ENCODE measurements around the gene MTPN. TPM values are rescaled to one million over a fixed set of nuclear protein-coding genes. Genes with fewer than 3 reads are reported as not detected.

Gene MTPN
- polyA plus RNA-seq, 4 donors: 56.7 to 88.8 (median 62.4) TPM

DNA sequence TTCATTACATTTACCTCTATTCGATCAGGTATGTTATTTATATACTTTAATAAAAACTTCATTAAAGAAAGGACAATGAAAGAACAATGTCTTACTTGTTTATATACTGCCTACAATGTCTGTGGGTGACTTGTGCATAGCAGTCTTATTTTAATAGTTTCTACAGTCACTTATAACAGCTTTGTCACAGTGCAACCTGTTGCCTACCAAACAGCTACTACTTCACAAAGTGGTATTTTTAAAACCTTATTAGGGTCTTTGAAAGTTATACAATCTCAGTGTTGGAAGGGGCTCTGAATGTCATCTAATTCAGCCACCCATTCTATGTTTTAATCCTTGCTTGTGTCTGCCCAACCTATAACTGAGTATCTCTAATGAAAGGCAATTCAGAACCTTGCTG is 19.0 kb downstream of the MTPN start:
- Histone ChIP-seq H3K4me1 (ENCODE audit: control insufficient read depth in 3 of 3, insufficient read depth in 2 of 3, low read depth in 1 of 3, low read length in 2 of 3) (peaks cover 0 to 2% (median 0%) of the 10 kb centered on the region in 3 donors), H3K27me3 (ENCODE audit: control insufficient read depth in 3 of 3, insufficient read depth in 3 of 3, low read length in 3 of 3) (no peaks in the 10 kb centered on the region), H3K27ac (ENCODE audit: low read depth in 1 of 3, low read length in 2 of 3) (no peak overlapping the region), H3K9me3 (ENCODE audit: control insufficient read depth in 2 of 2, insufficient read depth in 1 of 2, low read depth in 1 of 2, low read length in 1 of 2) (no peaks in the 10 kb centered on the region), H3K36me3 (ENCODE audit: control insufficient read depth in 3 of 3, insufficient read depth in 2 of 3, low read depth in 1 of 3, low read length in 3 of 3) (peaks cover 0 to 5% (median 0%) of the 10 kb centered on the region in 3 donors), H3K4me3 (ENCODE audit: low read depth in 1 of 3, low read length in 3 of 3) (no peak overlapping the region)
- 96 to 100% (median 97%) methylated on average over 1 of the region's 1 CpG for WGBS, 3 donors
- FAIRE-seq (no peak), DNase-seq (no peak)

DNA sequence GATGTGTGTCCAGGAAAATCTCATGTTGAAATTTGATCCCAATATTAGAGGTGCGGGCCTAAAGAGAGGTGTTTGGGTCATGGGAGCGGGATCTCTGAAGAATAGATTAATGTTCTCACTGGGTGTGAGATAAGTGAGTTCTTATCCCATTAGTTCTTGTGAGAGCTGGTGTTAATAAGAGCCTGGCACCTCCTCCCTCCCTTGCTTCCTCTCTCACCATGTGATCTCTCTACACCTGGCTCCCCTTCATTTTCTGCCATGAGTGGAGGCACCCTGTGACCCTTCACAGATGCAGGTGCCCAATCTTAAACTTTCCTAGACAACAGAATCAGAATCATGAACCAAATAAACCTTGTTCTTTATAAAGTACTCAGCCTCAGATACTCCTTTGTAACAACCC is 19.5 kb downstream of the MTPN start:
- Histone ChIP-seq H3K9me3 (ENCODE audit: control insufficient read depth in 2 of 2, insufficient read depth in 1 of 2, low read depth in 1 of 2, low read length in 1 of 2) (no peaks in the 10 kb centered on the region), H3K4me3 (ENCODE audit: low read depth in 1 of 3, low read length in 3 of 3) (no peak overlapping the region), H3K27me3 (ENCODE audit: control insufficient read depth in 3 of 3, insufficient read depth in 3 of 3, low read length in 3 of 3) (no peaks in the 10 kb centered on the region), H3K4me1 (ENCODE audit: control insufficient read depth in 3 of 3, insufficient read depth in 2 of 3, low read depth in 1 of 3, low read length in 2 of 3) (peaks cover 0 to 2% (median 0%) of the 10 kb centered on the region in 3 donors), H3K27ac (ENCODE audit: low read depth in 1 of 3, low read length in 2 of 3) (no peak overlapping the region), H3K36me3 (ENCODE audit: control insufficient read depth in 3 of 3, insufficient read depth in 2 of 3, low read depth in 1 of 3, low read length in 3 of 3) (peaks cover 0 to 5% (median 0%) of the 10 kb centered on the region in 3 donors)
- 98 to 100% (median 98%) methylated on average over 2 of the region's 2 CpGs for WGBS, 3 donors
- DNase-seq: no peak
- FAIRE-seq: no peak

DNA sequence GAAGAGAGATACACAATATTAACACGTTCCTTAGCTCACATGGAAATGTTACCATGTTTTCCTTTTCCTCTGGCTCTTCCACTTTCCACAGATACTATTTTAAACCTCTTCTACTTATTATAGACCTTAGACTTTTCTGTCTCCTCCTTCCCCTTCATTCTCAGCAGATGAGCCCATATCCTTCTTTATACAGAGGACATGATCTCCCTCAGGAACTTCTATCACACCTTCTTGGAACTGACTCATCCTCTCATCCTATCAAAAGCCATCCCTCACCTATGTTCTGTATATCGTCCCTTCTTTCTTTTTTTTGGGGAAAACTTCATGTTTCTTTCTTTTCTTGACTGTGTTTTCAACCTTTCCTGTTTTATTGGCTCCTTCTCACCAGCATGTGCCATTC is 20.8 kb downstream of the MTPN start:
- Histone ChIP-seq H3K4me3 (ENCODE audit: low read depth in 1 of 3, low read length in 3 of 3) (no peak overlapping the region), H3K27ac (ENCODE audit: low read depth in 1 of 3, low read length in 2 of 3) (no peak overlapping the region), H3K27me3 (ENCODE audit: control insufficient read depth in 3 of 3, insufficient read depth in 3 of 3, low read length in 3 of 3) (no peaks in the 10 kb centered on the region), H3K36me3 (ENCODE audit: control insufficient read depth in 3 of 3, insufficient read depth in 2 of 3, low read depth in 1 of 3, low read length in 3 of 3) (peaks cover 0 to 5% (median 0%) of the 10 kb centered on the region in 3 donors), H3K4me1 (ENCODE audit: control insufficient read depth in 3 of 3, insufficient read depth in 2 of 3, low read depth in 1 of 3, low read length in 2 of 3) (peaks cover 0 to under 1% (median 0%) of the 10 kb centered on the region in 3 donors), H3K9me3 (ENCODE audit: control insufficient read depth in 2 of 2, insufficient read depth in 1 of 2, low read depth in 1 of 2, low read length in 1 of 2) (no peaks in the 10 kb centered on the region)
- 94 to 100% (median 96%) methylated on average over 2 of the region's 2 CpGs for WGBS, 3 donors
- FAIRE-seq (no peak), DNase-seq (no peak)

DNA sequence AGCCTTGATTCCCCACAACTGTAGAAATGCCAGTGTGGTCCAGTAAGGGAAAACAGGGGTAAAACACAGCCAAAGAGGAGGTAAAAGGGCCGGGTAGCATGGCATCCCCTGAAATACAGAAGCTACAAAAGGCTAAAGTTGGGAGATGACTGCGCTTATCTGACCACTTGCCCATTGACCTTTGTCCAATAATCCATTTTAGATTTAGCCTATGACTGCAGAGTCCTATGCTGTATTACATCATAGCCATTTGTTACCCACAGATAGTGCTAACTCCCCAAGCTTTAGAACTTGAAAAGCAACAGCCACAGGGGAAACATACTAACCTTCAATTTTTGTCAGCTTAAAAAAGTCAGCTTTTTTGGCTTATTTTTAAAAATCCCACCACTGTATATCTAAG is 26.2 kb downstream of the MTPN start:
- H3K27ac ChIP-seq (ENCODE audit: low read depth in 1 of 3, low read length in 2 of 3): no peak overlapping the region
- H3K36me3 ChIP-seq (ENCODE audit: control insufficient read depth in 3 of 3, insufficient read depth in 2 of 3, low read depth in 1 of 3, low read length in 3 of 3): peaks cover 7 to 8% (median 7%) of the 10 kb centered on the region in 3 donors
- no peaks in the 10 kb centered on the region for H3K9me3 ChIP-seq (ENCODE audit: control insufficient read depth in 2 of 2, insufficient read depth in 1 of 2, low read depth in 1 of 2, low read length in 1 of 2)
- 79 to 86% (median 83%) methylated on average over 2 of the region's 2 CpGs for whole genome bisulfite sequencing, 3 donors
- FAIRE-seq: no peak
- no peak overlapping the region for H3K4me3 ChIP-seq (ENCODE audit: low read depth in 1 of 3, low read length in 3 of 3)
- DNase-seq: peak; percentile 26 to 50
- no peaks in the 10 kb centered on the region for H3K27me3 ChIP-seq (ENCODE audit: control insufficient read depth in 3 of 3, insufficient read depth in 3 of 3, low read length in 3 of 3)
- H3K4me1 ChIP-seq (ENCODE audit: control insufficient read depth in 3 of 3, insufficient read depth in 2 of 3, low read depth in 1 of 3, low read length in 2 of 3): no peaks in the 10 kb centered on the region

DNA sequence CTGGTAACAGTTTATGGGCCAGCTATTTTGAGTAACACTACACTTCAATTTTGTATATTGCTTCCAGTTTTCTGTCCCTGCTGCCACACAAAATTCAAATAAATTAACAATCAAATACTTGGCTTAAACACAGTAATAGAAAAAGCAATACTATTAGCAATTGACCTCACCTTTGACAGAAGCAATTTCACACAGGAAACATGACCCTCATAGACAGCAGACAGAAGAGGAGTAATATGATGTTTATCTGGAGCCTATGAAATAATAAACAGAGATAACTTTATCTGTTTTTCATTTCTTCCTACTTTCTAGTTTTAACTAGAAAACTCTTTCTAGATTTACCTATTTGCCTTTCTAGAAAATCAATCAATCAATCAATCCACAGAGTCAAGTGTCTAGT is 26.7 kb downstream of the MTPN start:
- DNase-seq: no peak
- no peak overlapping the region for H3K27ac ChIP-seq (ENCODE audit: low read depth in 1 of 3, low read length in 2 of 3)
- no peak for FAIRE-seq

DNA sequence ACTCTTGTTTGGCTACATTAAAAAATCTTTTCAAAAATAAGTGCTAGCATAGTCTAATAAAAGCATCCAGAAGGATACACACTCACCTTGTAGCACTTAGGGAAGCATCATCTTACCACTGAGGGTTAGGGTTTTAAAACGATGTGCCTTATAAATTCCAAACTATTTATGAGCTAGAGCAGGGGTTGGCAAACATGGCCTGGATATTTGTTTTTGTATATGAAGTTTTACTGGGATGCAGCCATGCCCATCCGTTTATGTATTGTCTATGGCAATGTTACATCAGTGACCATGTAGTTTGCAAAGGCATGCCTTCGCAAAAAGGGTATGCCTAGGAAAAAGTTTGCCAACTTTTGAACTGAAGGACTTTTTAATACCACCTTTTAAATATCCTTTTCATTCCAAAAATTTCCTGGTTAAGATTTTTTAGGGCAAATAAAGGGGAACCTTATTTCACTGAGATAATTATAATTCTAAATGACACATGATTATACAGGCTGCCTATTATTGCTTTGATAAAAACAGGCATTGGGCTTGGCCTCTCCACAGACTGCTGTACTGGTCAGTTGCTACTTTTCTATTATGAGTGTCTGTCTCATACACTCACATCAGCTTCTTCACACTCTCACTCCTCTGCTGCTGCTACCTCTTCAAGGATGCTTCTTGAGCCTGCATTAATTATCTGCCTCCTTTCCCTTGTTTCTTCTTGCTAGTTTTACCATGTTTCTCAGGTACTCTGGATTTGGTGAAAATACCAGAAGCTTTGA is 30.7 kb downstream of the MTPN start:
- 80 to 85% (median 85%) methylated on average over 3 of the region's 3 CpGs for WGBS, 3 donors
- no peak for DNase-seq
- Histone ChIP-seq H3K27me3 (ENCODE audit: control insufficient read depth in 3 of 3, insufficient read depth in 3 of 3, low read length in 3 of 3) (no peaks in the 10 kb centered on the region), H3K4me3 (ENCODE audit: low read depth in 1 of 3, low read length in 3 of 3) (no peak overlapping the region), H3K27ac (ENCODE audit: low read depth in 1 of 3, low read length in 2 of 3) (no peak overlapping the region), H3K9me3 (ENCODE audit: control insufficient read depth in 2 of 2, insufficient read depth in 1 of 2, low read depth in 1 of 2, low read length in 1 of 2) (no peaks in the 10 kb centered on the region), H3K36me3 (ENCODE audit: control insufficient read depth in 3 of 3, insufficient read depth in 2 of 3, low read depth in 1 of 3, low read length in 3 of 3) (peaks cover 5 to 8% (median 8%) of the 10 kb centered on the region in 3 donors), H3K4me1 (ENCODE audit: control insufficient read depth in 3 of 3, insufficient read depth in 2 of 3, low read depth in 1 of 3, low read length in 2 of 3) (no peaks in the 10 kb centered on the region)
- no peak for FAIRE-seq

More for the DNA sequence above, 26.7 kb downstream of the MTPN start:
- no peaks in the 10 kb centered on the region for H3K9me3 ChIP-seq (ENCODE audit: control insufficient read depth in 2 of 2, insufficient read depth in 1 of 2, low read depth in 1 of 2, low read length in 1 of 2)
- H3K36me3 ChIP-seq (ENCODE audit: control insufficient read depth in 3 of 3, insufficient read depth in 2 of 3, low read depth in 1 of 3, low read length in 3 of 3): peaks cover 7 to 8% (median 8%) of the 10 kb centered on the region in 3 donors
- no peaks in the 10 kb centered on the region for H3K27me3 ChIP-seq (ENCODE audit: control insufficient read depth in 3 of 3, insufficient read depth in 3 of 3, low read length in 3 of 3)
- no peaks in the 10 kb centered on the region for H3K4me1 ChIP-seq (ENCODE audit: control insufficient read depth in 3 of 3, insufficient read depth in 2 of 3, low read depth in 1 of 3, low read length in 2 of 3)
- no peak overlapping the region for H3K4me3 ChIP-seq (ENCODE audit: low read depth in 1 of 3, low read length in 3 of 3)

DNA sequence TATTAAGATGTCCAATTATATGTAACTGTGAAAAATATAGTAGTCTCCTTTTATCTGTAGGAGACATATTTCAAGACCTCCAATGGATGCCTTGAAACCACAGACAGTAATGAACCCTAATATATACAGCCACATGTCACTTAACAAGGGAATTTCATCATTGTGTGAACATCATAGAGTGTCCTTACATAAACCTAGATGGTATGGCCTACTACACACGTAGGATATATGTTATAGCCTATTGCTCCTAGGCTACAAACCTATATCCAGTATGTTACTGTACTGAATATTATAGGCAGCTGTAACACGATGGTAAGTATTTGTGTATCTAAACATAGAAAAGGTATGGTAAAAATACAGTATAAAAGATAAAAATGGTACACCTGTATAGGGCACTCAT is 32.4 kb downstream of the MTPN start:
- H3K36me3 ChIP-seq (ENCODE audit: control insufficient read depth in 3 of 3, insufficient read depth in 2 of 3, low read depth in 1 of 3, low read length in 3 of 3): peaks cover 0 to 6% (median 2%) of the 10 kb centered on the region in 3 donors
- no peaks in the 10 kb centered on the region for H3K9me3 ChIP-seq (ENCODE audit: control insufficient read depth in 2 of 2, insufficient read depth in 1 of 2, low read depth in 1 of 2, low read length in 1 of 2)
- no peak overlapping the region for H3K27ac ChIP-seq (ENCODE audit: low read depth in 1 of 3, low read length in 2 of 3)
- H3K27me3 ChIP-seq (ENCODE audit: control insufficient read depth in 3 of 3, insufficient read depth in 3 of 3, low read length in 3 of 3): no peaks in the 10 kb centered on the region
- FAIRE-seq (no peak), DNase-seq (no peak)
- H3K4me3 ChIP-seq (ENCODE audit: low read depth in 1 of 3, low read length in 3 of 3): no peak overlapping the region
- no peaks in the 10 kb centered on the region for H3K4me1 ChIP-seq (ENCODE audit: control insufficient read depth in 3 of 3, insufficient read depth in 2 of 3, low read depth in 1 of 3, low read length in 2 of 3)
- 93 to 98% (median 97%) methylated on average over 2 of the region's 2 CpGs for WGBS, 3 donors

DNA sequence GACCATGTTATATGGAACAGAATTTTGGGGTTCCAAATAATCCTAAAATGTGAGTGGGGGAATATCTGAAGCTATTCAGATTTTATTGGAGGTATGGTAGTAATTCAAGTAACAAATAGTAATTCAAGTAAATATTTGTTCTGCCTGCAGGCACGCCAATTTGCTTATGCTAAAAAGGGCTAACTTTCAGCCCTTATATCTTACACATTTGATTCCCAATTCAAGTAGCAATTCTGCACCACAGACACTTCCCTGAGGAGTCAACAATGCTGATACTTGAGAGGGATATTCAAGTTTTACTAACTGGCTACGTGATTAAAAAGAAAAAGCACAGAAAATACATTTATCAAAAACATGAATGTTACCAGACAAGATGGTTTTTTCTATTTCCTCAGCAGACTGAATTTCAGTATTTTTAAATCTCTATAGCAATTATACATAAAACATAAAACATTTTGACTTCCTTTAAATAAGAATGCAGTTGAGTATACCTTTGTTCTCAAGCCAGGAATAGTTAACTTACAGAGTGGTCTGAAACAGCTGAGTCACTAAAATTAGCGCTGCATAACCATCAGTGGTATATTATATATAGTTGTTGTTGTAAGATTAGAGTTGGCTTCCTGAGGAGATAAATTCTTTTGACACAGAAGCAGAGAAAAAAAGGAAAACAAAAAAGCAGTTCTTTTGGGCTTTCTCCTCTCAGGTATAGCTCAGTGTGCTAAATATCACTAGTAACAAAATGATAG is 33.9 kb downstream of the MTPN start:
- Histone ChIP-seq H3K9me3 (ENCODE audit: control insufficient read depth in 2 of 2, insufficient read depth in 1 of 2, low read depth in 1 of 2, low read length in 1 of 2) (no peaks in the 10 kb centered on the region), H3K4me1 (ENCODE audit: control insufficient read depth in 3 of 3, insufficient read depth in 2 of 3, low read depth in 1 of 3, low read length in 2 of 3) (peaks cover 3 to 8% (median 3%) of the 10 kb centered on the region in 3 donors), H3K36me3 (ENCODE audit: control insufficient read depth in 3 of 3, insufficient read depth in 2 of 3, low read depth in 1 of 3, low read length in 3 of 3) (peaks cover 0 to 6% (median 2%) of the 10 kb centered on the region in 3 donors), H3K27ac (ENCODE audit: low read depth in 1 of 3, low read length in 2 of 3) (no peak overlapping the region), H3K4me3 (ENCODE audit: low read depth in 1 of 3, low read length in 3 of 3) (no peak overlapping the region), H3K27me3 (ENCODE audit: control insufficient read depth in 3 of 3, insufficient read depth in 3 of 3, low read length in 3 of 3) (no peaks in the 10 kb centered on the region)
- 72 to 90% (median 85%) methylated on average over 3 of the region's 3 CpGs for WGBS, 3 donors
- DNase-seq (no peak), FAIRE-seq (no peak)
